SHP77 treated with DMSO at 0.1 percent for 48 hours (cell line): ENCODE data around the gene LPP.
"Not testable (repeated sequence)": the region's sequence is repeated elsewhere in the genome, so short reads cannot be mapped to it uniquely, and the experiment has no call there.

Experiments
- DNase-seq: peaks from one replicate; lab custom pipeline; 2025; lab: John Stamatoyannopoulos, UW

Gene LPP

DNA sequence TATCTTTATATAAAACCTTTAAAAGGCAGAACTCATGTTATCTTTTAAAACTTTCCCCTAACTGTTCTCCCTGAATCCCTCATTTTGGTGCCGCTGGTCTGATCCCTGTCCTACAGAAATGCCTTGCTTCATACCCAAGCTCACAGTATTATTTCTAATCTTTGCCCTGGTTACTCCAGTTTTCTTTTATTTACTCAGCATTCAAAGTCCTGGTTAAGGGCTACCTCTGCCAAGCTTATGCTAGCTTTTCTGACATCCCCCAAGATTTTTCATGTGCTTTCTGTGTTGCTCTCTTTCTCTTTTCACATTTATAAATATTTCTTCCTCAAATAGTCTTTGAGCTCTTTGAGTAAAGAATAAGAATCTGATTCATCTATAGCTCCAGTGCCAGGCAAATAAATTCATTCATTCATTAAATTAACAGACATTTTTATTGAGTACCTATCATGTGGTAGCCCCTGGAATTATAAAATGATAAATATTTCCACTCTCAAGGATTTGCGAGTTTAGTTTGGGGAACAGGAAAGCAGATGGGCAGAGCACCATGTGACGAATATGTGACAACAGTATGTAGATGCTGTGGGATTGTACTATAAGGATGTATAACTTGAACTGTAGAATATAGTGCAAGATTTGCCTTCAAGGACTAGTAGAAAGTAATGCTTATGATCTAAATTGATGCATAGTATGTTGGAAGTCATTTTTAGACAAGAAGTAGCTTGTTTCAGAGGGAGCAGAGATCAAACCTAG is 247.5 kb downstream of the LPP start:
- DNase-seq: no peak

DNA sequence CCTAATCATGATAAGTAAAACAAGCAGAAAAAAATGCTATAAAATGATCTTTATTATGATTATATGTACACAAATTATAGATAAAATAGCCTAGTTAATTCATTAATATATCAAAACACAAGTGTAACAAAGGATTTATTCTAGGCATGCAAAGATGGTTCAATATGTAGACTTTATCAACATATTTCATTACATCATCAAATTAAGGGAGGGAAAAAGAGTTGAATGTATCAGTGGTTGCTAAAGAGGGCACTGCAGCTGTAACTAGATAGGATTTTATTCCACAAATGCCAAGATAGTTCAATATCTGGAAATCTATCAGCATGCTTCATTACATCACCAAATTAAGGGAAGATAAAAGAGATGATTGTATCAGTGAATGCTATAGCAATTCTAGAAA is 248.3 kb downstream of the LPP start:
- DNase-seq: no peak

DNA sequence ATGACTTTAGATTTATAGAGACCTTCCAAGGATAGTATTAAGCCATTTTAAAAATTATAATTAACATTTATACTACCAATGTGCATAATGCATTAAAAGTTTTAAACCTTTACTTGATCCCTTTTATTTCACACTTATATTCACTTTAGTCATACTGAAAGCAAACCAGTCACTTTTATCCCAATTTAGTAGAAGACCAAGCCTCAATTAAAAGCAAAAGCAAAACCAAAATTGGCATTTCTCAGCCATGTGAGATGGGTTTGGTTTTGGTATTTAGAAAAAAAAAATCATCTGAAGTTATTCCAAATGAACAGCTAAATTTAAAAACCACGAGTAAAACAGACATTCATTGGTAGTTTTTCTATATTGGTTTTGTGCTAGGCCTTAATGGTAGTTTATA is 249.4 kb downstream of the LPP start:
- no peak for DNase-seq

DNA sequence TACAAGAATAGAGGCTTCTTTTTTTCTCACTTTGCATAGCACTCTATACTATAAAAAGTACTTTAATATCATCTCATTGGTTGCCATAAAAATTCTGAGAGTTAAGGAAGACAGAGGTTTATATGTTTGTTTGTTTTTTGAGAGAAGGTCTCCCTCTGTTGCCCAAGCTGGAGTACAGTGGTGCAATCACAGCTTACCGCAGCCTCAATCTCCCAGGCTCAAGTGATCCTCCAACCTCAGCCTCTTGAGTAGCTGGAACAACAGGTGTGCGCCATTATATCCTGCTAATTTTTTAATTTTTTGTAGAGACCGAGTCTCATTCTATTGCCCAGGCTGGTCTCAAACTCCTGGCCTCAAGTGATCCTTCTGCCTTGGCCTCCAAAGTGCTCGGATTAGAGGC is 250.2 kb downstream of the LPP start:
- DNase-seq: no peak

DNA sequence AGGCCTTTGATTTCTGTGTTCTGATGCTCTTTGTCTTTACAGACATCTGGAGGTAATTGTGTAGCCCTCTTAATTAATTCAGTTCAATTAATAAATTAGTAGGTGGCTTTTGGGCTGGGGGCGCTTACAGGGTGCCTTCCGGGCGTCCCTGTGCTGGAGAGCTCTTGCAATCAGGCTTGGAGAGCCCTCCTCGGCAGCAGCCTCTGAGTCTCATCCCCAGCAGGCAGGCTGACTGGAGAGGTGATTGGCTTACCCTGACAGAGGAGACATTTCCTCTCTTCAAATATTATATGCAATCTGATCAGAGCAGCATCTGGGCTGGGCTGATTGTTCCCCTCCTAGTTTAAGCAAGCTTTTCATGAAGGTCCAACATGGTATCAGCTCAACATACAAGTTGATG is 250.7 kb downstream of the LPP start:
- no peak for DNase-seq

DNA sequence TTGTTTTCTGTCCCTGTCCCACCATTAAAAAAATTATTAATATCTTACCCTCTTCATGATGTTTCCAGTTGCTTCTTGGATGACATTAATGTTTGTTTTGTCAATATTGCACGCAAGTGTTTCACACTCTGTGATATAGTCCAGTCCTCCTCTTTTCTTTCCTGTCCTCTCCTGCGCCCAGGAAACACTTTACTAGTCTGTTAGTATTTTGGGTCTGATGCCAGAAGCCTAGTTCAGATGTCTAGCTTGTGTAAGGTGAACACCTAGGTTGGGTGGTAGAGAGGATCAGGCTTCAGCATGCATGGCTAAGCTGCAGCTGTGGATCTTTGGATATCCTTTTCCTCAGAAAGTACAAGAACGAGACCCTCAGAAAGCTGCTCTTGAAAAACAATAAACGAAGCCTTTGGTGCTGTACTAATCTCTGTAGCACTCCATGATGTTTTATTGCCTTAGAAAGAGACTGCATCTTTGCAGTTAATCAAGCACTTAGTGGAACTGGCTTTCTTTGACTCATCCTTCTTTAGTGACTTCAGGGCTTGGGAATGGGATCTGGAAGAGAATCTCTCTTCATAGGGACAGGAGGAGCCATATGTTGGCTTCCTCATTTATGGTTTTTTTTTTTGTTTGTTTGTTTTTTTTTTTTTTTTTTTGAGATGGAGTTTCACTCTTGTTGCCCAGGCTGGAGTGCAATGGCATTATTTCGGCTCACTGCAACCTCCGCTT is 253.4 kb downstream of the LPP start:
- DNase-seq: no peak

DNA sequence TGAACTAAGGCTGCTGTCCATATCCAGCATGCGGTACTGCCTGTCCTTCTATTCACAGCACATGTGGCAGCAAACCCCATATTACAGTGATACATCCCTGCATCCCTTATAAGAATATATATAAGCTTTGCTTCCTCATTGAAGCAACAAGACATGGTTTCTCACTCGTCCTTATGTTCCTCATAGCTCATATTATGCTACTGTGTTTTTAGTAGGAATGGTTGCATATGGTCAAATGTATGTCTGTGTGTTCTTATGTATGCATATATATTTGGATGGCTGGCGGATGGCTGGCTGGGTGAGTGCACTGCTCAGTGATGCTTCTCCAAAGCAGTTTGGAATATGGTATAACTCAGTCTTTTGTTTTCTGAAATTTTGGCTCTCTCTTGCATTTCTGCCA is 254.9 kb downstream of the LPP start:
- no peak for DNase-seq

DNA sequence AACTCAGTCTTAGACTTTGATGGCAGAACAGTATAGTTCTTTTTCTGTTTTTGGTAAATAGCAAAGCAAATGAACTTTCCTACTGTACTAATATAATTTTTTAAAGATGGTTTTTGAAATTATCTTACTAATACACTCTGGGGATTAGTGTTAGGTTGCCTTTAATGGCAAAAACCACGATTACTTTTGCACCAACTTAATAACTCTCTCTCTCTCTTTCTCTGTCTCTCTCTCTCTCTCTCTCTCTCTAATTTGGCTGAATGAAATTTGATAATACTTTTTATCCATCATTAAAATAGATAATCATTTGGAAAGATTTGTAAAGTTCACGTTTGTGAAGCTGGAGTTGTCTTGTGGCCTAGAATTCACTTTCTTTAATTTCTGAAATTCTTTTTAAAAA is 257.8 kb downstream of the LPP start:
- DNase-seq: no peak

DNA sequence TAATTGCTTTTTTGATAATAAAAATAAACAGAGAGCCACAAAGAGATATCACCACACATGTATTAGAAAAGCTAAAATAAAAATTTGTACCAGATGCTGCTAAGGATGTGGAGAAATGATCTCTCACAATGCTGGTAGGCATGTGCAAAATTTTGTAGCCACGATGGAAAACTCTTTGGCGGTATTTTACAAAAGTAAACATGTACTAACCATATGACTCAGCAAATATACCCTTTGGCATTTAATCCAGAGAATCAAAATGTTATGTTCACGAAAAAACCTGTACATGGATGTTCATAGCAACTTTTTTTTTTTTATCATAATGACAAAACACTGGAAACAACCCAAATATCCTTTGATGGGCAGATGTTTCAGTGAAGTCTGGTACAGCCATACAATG is 261.2 kb downstream of the LPP start:
- no peak for DNase-seq

DNA sequence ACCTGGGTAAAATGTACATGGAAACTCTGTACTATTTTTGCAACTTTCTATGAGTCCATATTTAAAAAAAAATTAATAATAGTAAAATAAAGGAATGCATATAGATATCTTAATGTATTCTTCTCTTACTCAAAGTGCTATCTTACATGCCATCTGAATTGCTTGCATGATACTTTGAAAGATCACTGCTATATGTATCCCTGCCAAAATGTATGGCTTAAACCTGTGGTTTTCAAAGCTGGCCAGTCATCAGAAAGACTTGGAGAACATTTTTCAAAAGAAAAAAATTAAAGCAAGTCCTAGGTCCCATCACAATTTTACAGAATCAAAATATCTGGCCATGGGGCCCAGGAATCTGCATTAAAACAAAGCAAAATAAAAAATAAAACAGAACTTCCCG is 262.1 kb downstream of the LPP start:
- DNase-seq: no peak

DNA sequence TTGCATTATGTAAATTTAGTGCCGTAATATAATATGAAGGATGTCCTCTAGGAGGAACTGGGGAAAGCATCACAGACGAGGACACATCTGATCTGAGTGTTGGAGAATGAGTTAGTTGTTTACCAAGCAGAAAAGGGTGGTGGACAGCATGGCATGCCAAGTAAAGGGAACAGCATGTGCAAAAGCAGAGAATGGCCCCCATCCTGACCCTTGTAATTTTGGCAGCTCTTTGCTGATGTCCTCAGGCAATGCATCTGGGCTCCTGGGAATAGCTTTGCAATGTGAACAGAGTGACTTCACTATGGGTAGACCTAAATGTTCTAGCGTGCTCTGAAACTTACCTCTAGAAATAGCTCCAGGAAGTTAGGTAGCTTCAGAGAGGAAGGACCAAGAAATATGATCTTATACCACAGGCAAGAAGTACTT is 263.3 kb downstream of the LPP start:
- DNase-seq: no peak

DNA sequence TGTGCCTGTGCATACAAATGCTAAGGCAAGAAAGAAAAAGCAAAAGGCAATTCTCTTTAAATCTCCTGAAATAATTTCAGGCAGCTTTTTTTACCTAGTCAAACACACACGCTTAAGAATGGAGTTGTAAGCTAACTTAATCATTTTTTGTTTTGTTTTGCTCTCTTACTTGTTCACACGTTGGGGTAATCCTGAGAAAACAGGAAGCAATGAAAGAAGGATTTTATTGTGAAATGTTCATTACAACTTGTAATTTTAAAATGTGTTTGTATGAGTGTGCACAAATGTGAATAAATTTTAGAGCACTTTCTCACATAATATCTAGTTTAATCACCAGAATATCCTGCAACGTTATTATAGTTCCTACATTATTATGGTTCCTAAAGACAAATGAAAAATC is 263.8 kb downstream of the LPP start:
- DNase-seq: no peak

DNA sequence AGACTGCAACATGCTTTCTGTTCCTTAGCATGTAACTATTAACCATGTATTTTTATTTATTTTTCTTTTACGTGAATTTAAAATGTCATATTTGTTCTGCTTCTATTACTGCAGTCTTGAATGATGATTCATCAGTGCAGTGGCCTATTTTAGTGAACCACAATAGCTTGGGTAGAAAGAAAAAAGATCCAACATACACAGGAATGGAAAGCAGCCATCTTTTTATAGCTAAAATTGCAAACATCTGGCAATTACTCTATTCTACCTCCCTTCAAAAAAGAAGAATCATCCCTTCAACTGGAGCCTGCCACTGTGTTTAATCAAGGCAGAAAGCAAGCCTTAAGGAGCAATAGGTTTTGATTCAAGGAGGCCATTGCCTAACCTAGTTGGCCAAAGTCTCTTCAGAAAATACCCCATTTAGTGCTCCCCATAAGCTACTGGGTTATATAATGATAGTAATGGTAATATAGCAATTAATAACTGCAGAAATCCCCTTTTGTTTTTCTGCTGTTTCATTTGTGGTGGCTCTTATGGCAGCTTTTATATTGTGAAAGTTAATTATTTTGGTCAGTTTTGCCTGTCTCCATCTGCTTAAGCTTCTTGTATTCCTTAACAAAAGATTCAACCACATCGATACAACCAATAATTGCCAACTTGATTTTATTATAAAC is 267.3 kb downstream of the LPP start:
- no peak for DNase-seq

DNA sequence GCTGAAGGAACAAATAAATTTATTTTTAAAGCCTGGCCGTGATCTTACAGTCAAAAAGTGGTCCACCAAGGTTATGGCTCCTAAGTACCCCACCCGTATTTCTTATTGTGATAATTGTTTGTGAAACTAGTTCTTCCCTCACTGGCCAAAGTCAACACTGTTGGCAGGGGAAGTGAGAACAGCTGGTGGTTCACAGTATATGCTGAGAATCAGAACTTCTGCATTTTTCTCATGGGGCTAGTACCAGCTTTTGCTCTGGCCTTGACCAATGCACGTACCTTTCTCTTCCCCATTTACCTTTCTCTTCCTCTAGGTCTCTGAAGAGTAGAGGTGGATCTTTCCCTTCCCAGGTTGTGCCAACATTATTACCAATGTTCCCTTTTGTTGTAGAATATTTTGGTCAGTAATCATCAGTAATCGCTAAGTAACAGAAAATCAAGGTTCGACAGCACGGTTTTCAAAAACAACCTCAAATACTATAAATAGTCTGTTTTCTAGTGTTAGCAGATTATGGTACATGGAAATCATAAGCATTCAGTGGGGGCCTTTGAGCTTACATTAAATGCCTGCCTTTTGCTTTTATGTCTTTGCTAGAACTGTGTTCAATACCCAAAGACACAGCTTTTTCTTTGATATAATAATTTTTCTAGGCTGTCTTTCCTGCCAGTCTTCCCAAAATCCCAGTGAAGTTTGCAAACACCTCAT is 268.0 kb downstream of the LPP start:
- DNase-seq: no peak

DNA sequence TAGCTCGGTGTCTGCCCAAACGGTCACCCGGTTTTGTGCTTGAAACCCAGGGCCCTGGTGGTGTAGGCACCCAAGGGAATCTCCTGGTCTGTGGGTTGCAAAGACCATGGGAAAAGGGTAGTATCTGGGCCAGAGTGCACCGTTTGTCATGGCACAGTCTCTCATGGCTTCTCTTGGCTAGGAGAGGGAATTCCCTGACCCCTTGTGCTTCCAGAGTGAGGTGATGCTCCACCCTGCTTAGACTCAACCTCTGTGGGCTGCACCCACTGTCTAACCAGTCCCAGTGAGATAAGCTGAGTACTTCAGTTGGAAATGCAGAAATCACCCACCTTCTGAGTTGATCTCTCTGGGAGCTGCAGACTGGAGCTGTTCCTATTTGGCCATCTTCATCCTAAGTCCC is 274.0 kb downstream of the LPP start:
- DNase-seq: not testable (repeated sequence)

DNA sequence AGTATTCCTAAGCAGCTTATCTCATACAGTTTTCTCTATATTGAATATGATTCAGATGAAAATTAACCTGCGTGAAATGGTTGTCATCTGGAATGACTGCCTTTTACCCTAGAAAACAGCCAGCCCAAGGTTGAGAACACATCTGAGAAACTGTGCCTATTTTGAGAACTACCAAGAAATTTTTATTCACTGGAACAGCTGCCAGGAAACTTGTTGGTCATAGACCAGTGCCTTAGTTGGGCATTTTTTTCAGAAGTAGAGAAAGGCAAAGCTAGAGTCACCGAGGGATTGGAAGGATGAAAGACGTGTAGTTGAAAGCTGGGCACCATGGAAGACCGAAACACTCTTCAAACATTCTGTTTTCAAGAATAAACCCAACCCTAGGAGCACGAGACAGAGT is 277.1 kb downstream of the LPP start:
- DNase-seq: no peak

DNA sequence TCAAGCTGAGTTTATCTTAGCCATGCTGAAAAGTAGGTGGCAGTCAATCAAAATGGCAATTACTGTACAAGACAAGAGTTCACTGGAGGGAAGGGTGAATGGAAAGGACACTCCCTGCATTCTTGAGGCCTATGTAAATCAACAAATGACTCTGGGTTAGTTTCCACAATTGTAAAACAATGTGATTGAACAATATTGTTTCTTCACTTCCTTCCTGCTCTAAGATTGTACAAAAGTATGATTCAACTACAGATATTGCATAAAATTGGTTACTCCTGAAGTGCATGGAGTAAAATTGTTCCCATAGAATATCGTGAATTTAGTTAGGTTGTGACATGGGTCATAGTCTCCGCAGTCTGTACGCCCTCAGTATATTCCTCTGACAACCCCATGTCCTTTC is 277.6 kb downstream of the LPP start:
- DNase-seq: no peak

DNA sequence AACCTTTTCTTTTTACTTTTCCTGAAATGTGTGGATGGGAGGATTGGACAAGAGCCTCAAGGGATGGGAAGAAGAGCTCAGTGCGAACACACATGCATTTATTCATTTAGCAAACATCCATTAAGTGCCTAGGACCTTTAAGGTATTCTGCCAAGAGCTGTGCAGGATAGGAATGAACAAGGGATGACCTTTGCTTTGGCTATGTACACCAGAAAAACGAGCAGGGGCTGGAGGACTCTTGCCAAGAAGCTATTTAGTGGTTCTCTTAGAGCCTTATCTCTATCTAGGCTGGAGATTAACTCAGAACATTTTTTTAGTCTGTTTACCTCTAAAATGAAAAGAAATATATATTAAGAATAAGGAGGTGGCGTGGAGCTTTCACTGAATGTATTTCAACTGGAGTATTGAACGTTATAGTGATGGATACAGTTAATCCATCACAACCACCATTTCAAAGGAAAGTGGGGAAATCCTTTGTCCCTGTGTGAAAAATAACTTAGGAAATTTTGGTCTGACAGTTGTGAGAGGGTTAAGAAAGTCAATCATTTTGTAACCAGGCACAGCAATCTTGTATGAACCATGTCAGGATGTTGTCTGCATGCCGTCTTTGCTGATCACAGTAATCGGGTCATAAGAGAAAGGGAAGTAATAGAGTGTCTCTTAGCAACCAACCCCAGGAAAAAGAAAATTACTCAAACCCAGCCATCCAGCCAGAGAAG is 279.0 kb downstream of the LPP start:
- no peak for DNase-seq

DNA sequence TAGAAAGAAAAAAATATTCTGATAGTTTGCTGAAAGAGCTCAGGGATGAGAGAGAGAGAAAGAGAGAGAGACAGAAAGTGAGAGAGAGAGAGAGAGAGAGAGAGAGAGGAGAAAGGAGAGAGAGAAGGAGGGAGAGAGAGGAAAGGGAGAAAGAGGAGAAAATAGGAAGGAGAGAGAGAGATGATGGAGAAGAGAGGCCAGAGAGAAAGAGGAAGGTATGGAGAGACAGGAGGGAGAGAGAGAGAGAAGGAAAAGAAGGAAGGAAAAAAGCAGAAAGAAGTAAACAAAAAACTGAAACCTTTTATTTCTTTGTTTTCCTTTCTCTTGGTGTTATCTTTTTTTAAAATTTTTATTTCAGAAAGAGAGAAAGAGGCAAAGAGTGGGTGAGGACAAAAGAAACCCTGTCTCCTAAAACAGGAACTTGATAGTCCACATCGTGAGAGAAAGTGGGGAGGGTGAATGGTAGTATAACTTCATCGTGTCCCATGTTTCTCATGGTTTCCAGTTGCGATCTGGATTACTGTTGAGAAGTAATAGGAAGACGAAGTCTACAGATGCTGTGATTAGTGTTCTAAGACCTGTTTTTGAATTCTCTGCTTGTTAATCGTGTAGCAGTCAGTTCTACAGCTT is 279.7 kb downstream of the LPP start:
- no peak for DNase-seq

DNA sequence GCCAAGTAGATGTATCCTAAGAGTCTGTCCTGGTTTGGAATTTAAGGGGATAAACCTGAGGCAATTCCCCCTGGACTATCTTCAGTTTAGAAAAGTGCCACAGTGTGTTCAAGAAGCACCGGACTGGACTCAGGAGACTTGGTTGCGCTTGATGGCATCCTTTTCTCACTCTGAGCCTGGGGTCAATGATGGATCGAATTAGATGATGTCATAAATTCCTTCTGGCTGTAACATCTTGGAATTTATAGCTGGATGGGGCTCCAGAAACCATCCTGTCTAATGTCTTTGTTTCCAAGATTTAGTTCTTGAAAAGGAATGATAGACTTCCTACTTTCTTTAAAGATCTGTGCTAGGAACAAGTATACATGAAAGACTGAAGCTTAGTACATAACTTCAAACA is 280.6 kb downstream of the LPP start:
- DNase-seq: no peak

DNA sequence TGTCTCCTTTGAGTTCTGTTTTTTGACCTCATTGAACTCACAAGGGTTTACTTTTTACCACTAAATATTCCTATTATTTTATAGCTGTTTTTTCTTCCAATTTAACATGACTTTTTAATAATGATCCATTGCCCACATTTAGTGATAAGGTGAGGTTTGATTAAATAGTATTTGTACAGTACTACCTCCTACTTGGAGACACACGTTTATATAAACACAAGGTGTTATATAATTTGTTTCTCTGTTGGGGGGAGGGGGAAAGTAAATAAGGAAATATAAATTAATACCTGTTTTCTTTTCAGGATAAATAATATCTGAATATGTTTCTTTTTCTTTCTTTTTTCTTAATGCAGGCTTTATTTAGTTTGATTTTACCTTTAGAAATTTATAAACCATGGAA is 281.3 kb downstream of the LPP start:
- DNase-seq: no peak

DNA sequence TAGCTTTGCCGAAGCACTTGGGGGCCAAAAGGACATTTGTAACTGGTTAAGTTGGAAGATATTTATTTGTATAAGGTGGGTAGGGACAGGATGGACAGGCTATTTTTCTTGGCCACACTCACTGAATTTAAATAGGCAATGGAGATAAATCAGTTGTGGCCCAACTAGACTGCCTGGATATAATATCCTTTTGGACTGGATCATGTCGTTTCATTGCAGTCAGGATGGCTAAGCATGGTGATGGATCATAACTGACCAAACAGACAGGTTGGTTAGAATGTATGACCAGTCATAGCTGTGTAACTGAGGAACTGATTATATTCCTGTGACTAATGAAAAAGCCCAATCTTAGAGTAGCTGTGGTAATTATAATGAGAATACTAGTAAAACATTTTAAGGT is 284.0 kb downstream of the LPP start:
- no peak for DNase-seq
